C1 segment of cervical spinal cord (tissue), 14 donors: Measurements from ENCODE around the gene RAB36.

Experiments used
- DNase-seq, 14 donors: peaks; one replicate each; lab custom pipeline; 2025; lab: John Stamatoyannopoulos, UW

Gene RAB36

GRCh38 chr22:23204125-23204488 lies 58.8 kb downstream of the RAB36 start:
- DNase-seq, result no peak

- DNase-seq, result peak in 5 of 14 donors; percentile 29 to 94 (median 52)
Measured at GRCh38 chr22:23204541-23205157, 59.4 kb downstream of the RAB36 start.

- peak in 3 of 14 donors; percentile 24 to 49 (median 42) for DNase-seq
Measured at GRCh38 chr22:23205339-23206049, 60.2 kb downstream of the RAB36 start.

GRCh38 chr22:23206915-23207314 lies 61.6 kb downstream of the RAB36 start:
- no peak for DNase-seq

- DNase-seq, result no peak
Measured at GRCh38 chr22:23207729-23208393, 62.6 kb downstream of the RAB36 start.

- no peak for DNase-seq
Measured at GRCh38 chr22:23210428-23211170, 65.3 kb downstream of the RAB36 start.

GRCh38 chr22:23211622-23212021 lies 66.3 kb downstream of the RAB36 start:
- no peak for DNase-seq

GRCh38 chr22:23212061-23213021 lies 67.1 kb downstream of the RAB36 start:
- DNase-seq, result peak in 2 of 14 donors; percentile 16 to 32

- peak in 1 of 14 donors; percentile 35 for DNase-seq
Measured at GRCh38 chr22:23213022-23213555, 67.8 kb downstream of the RAB36 start.

GRCh38 chr22:23213581-23214334 lies 68.5 kb downstream of the RAB36 start:
- DNase-seq, result no peak
